ENCODE data around the gene SBF1. TPM values are rescaled to one million over a fixed set of nuclear protein-coding genes. Genes with fewer than 3 reads are reported as not detected.

The SBF1 gene
- total RNA-seq, 2 donors from 2014 or later, result 60.2 to 77.5 TPM

GRCh38 chr22:50498322-50498890 is 23.6 kb upstream of the SBF1 start:
- WGBS, 2 donors, result 7% methylated on average over 13 of the region's 13 CpGs
- intact Hi-C loops (cut with DNase I), result no loop called here
- Histone ChIP-seq H3K27me3 (no peaks in the 10 kb centered on the region), H3K9me3 (no peaks in the 10 kb centered on the region), H3K4me3 (no peak overlapping the region), H3K27ac (peak overlapping the region in 3 of 4 donors; percentile 16 to 52 (median 29)), H3K36me3 (replicated peaks in 1 of 2; ENCODE audit: insufficient read depth in 1 of 2, low read depth in 2 of 2) (peaks cover 0 to 2% of the 10 kb centered on the region in 2 donors), H3K4me1 (peaks cover 11% of the 10 kb centered on the region)
- no peak for TF ChIP-seq POLR2A (IDR thresholded peaks at IDR 0.05)
- TF ChIP-seq, protein P1, sequence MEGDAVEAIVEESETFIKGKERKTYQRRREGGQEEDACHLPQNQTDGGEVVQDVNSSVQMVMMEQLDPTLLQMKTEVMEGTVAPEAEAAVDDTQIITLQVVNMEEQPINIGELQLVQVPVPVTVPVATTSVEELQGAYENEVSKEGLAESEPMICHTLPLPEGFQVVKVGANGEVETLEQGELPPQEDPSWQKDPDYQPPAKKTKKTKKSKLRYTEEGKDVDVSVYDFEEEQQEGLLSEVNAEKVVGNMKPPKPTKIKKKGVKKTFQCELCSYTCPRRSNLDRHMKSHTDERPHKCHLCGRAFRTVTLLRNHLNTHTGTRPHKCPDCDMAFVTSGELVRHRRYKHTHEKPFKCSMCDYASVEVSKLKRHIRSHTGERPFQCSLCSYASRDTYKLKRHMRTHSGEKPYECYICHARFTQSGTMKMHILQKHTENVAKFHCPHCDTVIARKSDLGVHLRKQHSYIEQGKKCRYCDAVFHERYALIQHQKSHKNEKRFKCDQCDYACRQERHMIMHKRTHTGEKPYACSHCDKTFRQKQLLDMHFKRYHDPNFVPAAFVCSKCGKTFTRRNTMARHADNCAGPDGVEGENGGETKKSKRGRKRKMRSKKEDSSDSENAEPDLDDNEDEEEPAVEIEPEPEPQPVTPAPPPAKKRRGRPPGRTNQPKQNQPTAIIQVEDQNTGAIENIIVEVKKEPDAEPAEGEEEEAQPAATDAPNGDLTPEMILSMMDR (IDR thresholded peaks at IDR 0.05), result peak; percentile 54 to 83 (median 78)
- DNase-seq (peak; percentile 85 to 87 (median 86)), ATAC-seq (peak; percentile 94)

DNA sequence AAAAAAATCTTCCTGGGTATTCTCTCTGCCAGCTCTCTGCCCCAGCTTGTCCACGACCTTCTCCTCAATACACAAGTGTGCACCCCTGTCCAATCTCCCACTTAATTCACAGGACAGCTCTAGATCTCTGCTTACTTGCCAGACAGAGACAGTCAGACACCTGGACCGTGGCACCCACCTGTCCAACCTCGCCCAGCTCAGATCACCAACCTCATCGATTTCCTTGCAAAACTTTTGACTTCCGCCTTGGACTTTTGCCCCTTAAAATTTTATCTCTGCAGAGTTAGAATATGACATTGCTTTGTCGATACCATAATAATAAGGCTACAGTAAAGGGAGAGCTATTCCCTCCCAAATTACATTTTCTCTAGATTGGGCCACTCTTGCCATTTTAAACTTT is 22.3 kb upstream of the SBF1 start:
- Histone ChIP-seq H3K36me3 (replicated peaks in 1 of 2; ENCODE audit: insufficient read depth in 1 of 2, low read depth in 2 of 2) (no peaks in the 10 kb centered on the region), H3K27ac (no peak overlapping the region), H3K4me3 (no peak overlapping the region), H3K27me3 (no peaks in the 10 kb centered on the region), H3K9me3 (no peaks in the 10 kb centered on the region), H3K4me1 (peaks cover 11% of the 10 kb centered on the region)
- ATAC-seq, result no peak
- WGBS, 2 donors, result 49 to 64% methylated on average over 6 of the region's 6 CpGs
- intact Hi-C loops (cut with DNase I), result no loop called here
- TF ChIP-seq POLR2A (IDR thresholded peaks at IDR 0.05), result no peak
- TF ChIP-seq, protein P1 (IDR thresholded peaks at IDR 0.05), result no peak
- no peak for DNase-seq

DNA sequence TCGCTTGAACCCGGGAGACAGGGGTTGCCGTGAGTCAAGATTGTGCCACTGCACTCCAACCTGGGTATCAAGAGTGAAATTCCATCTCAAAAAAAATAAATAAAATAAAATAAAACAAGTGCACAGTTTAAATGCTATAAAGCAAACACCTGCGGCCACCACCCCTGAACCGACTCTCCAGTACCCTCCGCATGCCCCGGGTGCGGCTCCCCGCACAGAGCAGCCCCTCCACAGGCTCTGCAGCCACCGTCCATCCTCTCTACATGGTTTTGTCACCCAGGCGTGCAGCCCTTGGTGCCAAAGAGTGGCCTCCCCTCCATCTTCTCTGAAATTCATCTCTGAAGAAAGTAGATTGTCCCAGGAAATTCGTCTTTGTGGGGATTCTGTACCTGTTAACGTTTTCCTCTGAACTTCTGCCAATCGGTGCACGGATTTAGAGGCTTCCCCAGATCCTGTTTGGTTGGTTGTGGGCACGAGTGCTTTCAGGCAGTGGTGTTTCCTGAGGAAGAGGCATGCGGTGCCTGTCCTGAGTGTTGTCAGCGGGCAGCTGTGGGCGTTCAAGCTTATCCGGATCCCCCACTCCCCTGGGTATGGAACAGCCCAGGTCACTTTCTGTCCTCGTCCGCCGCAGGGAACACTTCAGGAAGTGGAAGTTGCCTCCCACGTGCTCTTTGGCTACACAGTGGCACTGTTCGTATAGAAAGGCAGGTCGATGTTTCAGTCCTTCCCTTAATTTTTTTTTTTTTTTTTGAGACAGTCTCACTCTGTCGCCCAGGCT is 15.9 kb upstream of the SBF1 start:
- no peaks in the 10 kb centered on the region for H3K9me3 ChIP-seq
- TF ChIP-seq POLR2A (IDR thresholded peaks at IDR 0.05), result no peak
- TF ChIP-seq, protein P1 (IDR thresholded peaks at IDR 0.05), result no peak
- ATAC-seq (no peak), DNase-seq (no peak)
- H3K4me1 ChIP-seq, result peaks cover 8% of the 10 kb centered on the region
- no peaks in the 10 kb centered on the region for H3K36me3 ChIP-seq (replicated peaks in 1 of 2; ENCODE audit: insufficient read depth in 1 of 2, low read depth in 2 of 2)
- no peaks in the 10 kb centered on the region for H3K27me3 ChIP-seq
- no peak overlapping the region for H3K4me3 ChIP-seq
- intact Hi-C loops (cut with DNase I), result no loop called here
- 65 to 80% methylated on average over 27 of the region's 27 CpGs for WGBS, 2 donors
- H3K27ac ChIP-seq, result no peak overlapping the region

- ATAC-seq (no peak), DNase-seq (no peak)
- no peak overlapping the region for H3K27ac ChIP-seq
- no peaks in the 10 kb centered on the region for H3K36me3 ChIP-seq (replicated peaks in 1 of 2; ENCODE audit: insufficient read depth in 1 of 2, low read depth in 2 of 2)
- no peak for TF ChIP-seq POLR2A (IDR thresholded peaks at IDR 0.05)
- TF ChIP-seq, protein P1 (IDR thresholded peaks at IDR 0.05), result no peak
- H3K4me3 ChIP-seq, result no peak overlapping the region
- no peaks in the 10 kb centered on the region for H3K27me3 ChIP-seq
- no peaks in the 10 kb centered on the region for H3K9me3 ChIP-seq
- peaks cover 19% of the 10 kb centered on the region for H3K4me1 ChIP-seq
- intact Hi-C loops (cut with DNase I), result no loop called here
- WGBS, 2 donors, result 82 to 88% methylated on average over 23 to 30 of the region's 31 CpGs
These were observed 14.8 kb upstream of the SBF1 start for GRCh38 chr22:50489363-50490243.

Data from body of pancreas (tissue), 4 donors.